CD14-positive monocyte (primary cell): ENCODE measurements around the gene RNF130. TPM values are rescaled to one million over a fixed set of nuclear protein-coding genes. Genes with fewer than 3 reads are reported as not detected.
"Not testable (repeated sequence)": the region's sequence is repeated elsewhere in the genome, so short reads cannot be mapped to it uniquely, and the experiment has no call there.

Experiments used
- DNase-seq, 3 donors: peaks; one replicate each; pipeline ENCODE4 v3.0.0-alpha.2; 2011 to 2022
- H2AFZ ChIP-seq: 2 replicates; pipeline ENCODE4 v1.6.0; 2012; ENCODE audit warnings: mild to moderate bottlenecking, low read depth, low read length, inconsistent platforms; ENCODE audit not compliant: insufficient read depth, poor library complexity, severe bottlenecking
- H3K27ac ChIP-seq, 2 donors: 1 replicate in 1 of 2; 2 replicates in 1 of 2; pipeline ENCODE4 v1.5.1; 2012 to 2013; ENCODE audit warnings: low read length in 2 of 2, control low read depth in 1 of 2, inconsistent platforms in 1 of 2, low read depth in 1 of 2, mild to moderate bottlenecking in 1 of 2
- H3K27me3 ChIP-seq, 2 donors: one replicate each; pipeline versions ENCODE4 v1.6.0 to v1.6.1; 2011 to 2013; ENCODE audit warnings: low read length in 2 of 2; ENCODE audit not compliant: control insufficient read depth in 2 of 2, insufficient read depth in 2 of 2
- H3K36me3 ChIP-seq, 2 donors: replicated peaks in 1 of 2; 1 replicate in 1 of 2; 2 replicates in 1 of 2; pipeline versions ENCODE4 v1.5.1 to v1.6.1; 2012 to 2013; ENCODE audit warnings: low read length in 2 of 2, control low read depth in 1 of 2, inconsistent platforms in 1 of 2, mild to moderate bottlenecking in 1 of 2; ENCODE audit not compliant: insufficient read depth in 2 of 2, control insufficient read depth in 1 of 2
- H3K4me1 ChIP-seq, 2 donors: 1 replicate in 1 of 2; 2 replicates in 1 of 2; pipeline versions ENCODE4 v1.5.1 to v1.6.1; 2012 to 2013; ENCODE audit warnings: low read length in 2 of 2, control low read depth in 1 of 2, inconsistent platforms in 1 of 2, mild to moderate bottlenecking in 1 of 2, moderate library complexity in 1 of 2; ENCODE audit not compliant: insufficient read depth in 2 of 2, control insufficient read depth in 1 of 2
- H3K4me2 ChIP-seq: replicated peaks from 2 replicates; pipeline ENCODE3; 2012; ENCODE audit warnings: low read length, moderate library complexity, mild to moderate bottlenecking; ENCODE audit not compliant: poor library complexity, severe bottlenecking; ENCODE audit errors: extremely low read depth
- H3K4me3 ChIP-seq, 3 experiments: fragments of 200-600 bp in 1 of 3; sonication (generic) in 1 of 3; replicated peaks in 1 of 3; 1 replicate in 2 of 3; 2 replicates in 1 of 3; pipeline ENCODE4 v1.5.1; 2011 to 2013; ENCODE audit warnings: low read length in 3 of 3, mild to moderate bottlenecking in 3 of 3, control low read depth in 2 of 3, low read depth in 2 of 3, inconsistent platforms in 1 of 3, moderate library complexity in 1 of 3
- H3K79me2 ChIP-seq: 2 replicates; pipeline ENCODE4 v1.6.0; 2012; ENCODE audit warnings: mild to moderate bottlenecking, control low read depth, inconsistent platforms, low read length, moderate library complexity; ENCODE audit not compliant: insufficient read depth
- H3K9ac ChIP-seq: 2 replicates; pipeline ENCODE4 v1.6.0; 2017; ENCODE audit warnings: low read length, mild to moderate bottlenecking; ENCODE audit not compliant: insufficient read depth, poor library complexity, severe bottlenecking
- H3K9me3 ChIP-seq, 2 donors: replicated peaks in 1 of 2; 1 replicate in 1 of 2; 2 replicates in 1 of 2; pipeline versions ENCODE4 v1.5.1 to v1.6.1; 2012 to 2013; ENCODE audit warnings: low read length in 2 of 2, control low read depth in 1 of 2; ENCODE audit not compliant: control insufficient read depth in 1 of 2, insufficient read depth in 1 of 2
- H4K20me1 ChIP-seq: 2 replicates; pipeline ENCODE4 v1.6.0; 2012; ENCODE audit warnings: mild to moderate bottlenecking, low read length, control low read depth, moderate library complexity; ENCODE audit not compliant: insufficient read depth
- H3K27ac Mint-ChIP-seq, 7 donors: one replicate each; pipeline ENCODE4 v1.8.0; 2020; ENCODE audit warnings: mild to moderate bottlenecking in 7 of 7, mixed read lengths in 7 of 7, moderate library complexity in 6 of 7, inconsistent platforms in 2 of 7
- H3K27me3 Mint-ChIP-seq, 3 donors: one replicate each; pipeline ENCODE4 v1.8.0; 2021 to 2022; ENCODE audit warnings: low read depth in 3 of 3, mild to moderate bottlenecking in 3 of 3, mixed read lengths in 3 of 3, moderate library complexity in 3 of 3, inconsistent platforms in 1 of 3
- H3K36me3 Mint-ChIP-seq, 2 donors: one replicate each; pipeline ENCODE4 v1.8.0; 2020; ENCODE audit warnings: mixed read lengths in 2 of 2, inconsistent platforms in 1 of 2, mild to moderate bottlenecking in 1 of 2
- H3K4me1 Mint-ChIP-seq: one replicate; pipeline ENCODE4 v1.8.0; 2020; ENCODE audit warnings: mild to moderate bottlenecking, mixed read lengths
- H3K4me3 Mint-ChIP-seq, 2 donors: one replicate each; pipeline ENCODE4 v1.8.0; 2020; ENCODE audit warnings: mild to moderate bottlenecking in 2 of 2, mixed read lengths in 2 of 2, moderate library complexity in 1 of 2
- H3K9me3 Mint-ChIP-seq, 7 donors: one replicate each; pipeline ENCODE4 v1.8.0; 2020 to 2022; ENCODE audit warnings: mixed read lengths in 7 of 7, mild to moderate bottlenecking in 6 of 7, moderate library complexity in 6 of 7, inconsistent platforms in 2 of 7
- WGBS: methylation state at CpG from one replicate; pipeline ENCODE4 v1.1.5; 2013; ENCODE audit warnings: missing lambda C conversion rate; ENCODE audit not compliant: insufficient coverage; 5-methylcytosine and 5-hydroxymethylcytosine counted together
- intact Hi-C, 2 donors: fragments of 100-400 bp; cut with micrococcal nuclease; formaldehyde crosslinking; loops; one replicate each; pipeline versions ENCODE4 v1.15.0 to v1.15.1; 2023
- polyA plus RNA-seq, 3 donors: library from polyadenylated mRNA; depleted of rRNA in 1 of 3; unstranded in 2 of 3; stranded (reverse) in 1 of 3; fragments of 300-500 nt in 2 of 3; fragments of >200 nt in 1 of 3; fragmentation: Illumina TruSeq in 2 of 3; gene quantifications; 1 replicate in 2 of 3; 2 replicates in 1 of 3; pipeline ENCODE4 v1.2.3, GENCODE V29; 2012 to 2021
- TF ChIP-seq, protein P1 (sequence below): fragments of 200-600 bp; IDR thresholded peaks from one replicate; pipeline ENCODE4 v1.8.0; 2022; ENCODE audit warnings: antibody characterized with exemption, mild to moderate bottlenecking

Gene RNF130
- polyA plus RNA-seq, 3 donors, result 294 to 439 (median 376) TPM

DNA sequence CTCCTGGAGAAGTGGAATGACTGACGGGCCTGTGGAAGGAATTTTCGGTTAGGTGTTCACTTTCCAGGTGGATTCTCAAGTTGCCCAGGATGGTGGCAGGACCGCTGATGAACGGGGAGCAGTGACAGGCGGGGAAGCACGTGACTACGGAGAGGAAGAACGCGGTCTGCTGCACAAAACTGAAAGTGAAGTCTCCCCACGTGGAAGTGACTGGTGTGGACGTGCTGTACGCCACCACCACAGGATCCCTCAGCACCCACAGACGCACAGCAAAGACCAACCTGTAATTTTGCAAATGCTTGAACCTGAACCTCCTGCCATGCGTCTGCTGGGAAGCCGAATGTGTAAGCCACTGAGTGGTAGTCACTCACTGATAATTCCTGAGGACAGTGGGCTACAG lies 51.4 kb downstream of the RNF130 start:
- Histone ChIP-seq H4K20me1 (peaks cover 100% of the 10 kb centered on the region), H3K27ac (peak overlapping the region in 1 of 2 donors; percentile 69), H3K9ac (no peak overlapping the region), H3K4me3 (no peak overlapping the region), H3K4me1 (peaks cover 16 to 19% of the 10 kb centered on the region in 2 donors), H3K4me2 (no peak overlapping the region), H3K36me3 (peaks cover 25 to 86% of the 10 kb centered on the region in 2 donors), H3K9me3 (no peaks in the 10 kb centered on the region), H2AFZ (no peak overlapping the region), H3K27me3 (no peaks in the 10 kb centered on the region), H3K79me2 (peaks cover 99% of the 10 kb centered on the region)
- TF ChIP-seq, protein P1, sequence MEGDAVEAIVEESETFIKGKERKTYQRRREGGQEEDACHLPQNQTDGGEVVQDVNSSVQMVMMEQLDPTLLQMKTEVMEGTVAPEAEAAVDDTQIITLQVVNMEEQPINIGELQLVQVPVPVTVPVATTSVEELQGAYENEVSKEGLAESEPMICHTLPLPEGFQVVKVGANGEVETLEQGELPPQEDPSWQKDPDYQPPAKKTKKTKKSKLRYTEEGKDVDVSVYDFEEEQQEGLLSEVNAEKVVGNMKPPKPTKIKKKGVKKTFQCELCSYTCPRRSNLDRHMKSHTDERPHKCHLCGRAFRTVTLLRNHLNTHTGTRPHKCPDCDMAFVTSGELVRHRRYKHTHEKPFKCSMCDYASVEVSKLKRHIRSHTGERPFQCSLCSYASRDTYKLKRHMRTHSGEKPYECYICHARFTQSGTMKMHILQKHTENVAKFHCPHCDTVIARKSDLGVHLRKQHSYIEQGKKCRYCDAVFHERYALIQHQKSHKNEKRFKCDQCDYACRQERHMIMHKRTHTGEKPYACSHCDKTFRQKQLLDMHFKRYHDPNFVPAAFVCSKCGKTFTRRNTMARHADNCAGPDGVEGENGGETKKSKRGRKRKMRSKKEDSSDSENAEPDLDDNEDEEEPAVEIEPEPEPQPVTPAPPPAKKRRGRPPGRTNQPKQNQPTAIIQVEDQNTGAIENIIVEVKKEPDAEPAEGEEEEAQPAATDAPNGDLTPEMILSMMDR, result no peak
- H3K4me3 Mint-ChIP-seq, result no peak overlapping the region
- WGBS, result 96% methylated on average over 12 of the region's 15 CpGs
- peaks cover 57 to 77% of the 10 kb centered on the region in 2 donors for H3K36me3 Mint-ChIP-seq
- peaks cover 20% of the 10 kb centered on the region for H3K4me1 Mint-ChIP-seq
- no peak for DNase-seq
- intact Hi-C loops, result loop anchor here in 1 of 2 donors (5.0 kb wide), 1 partner anchor 52 kb away; the partner anchor contains the start of gene RNF130
- peak overlapping the region in 3 of 7 donors; percentile 35 to 64 (median 63) for H3K27ac Mint-ChIP-seq
- H3K9me3 Mint-ChIP-seq, result peaks cover 0 to 7% (median 3%) of the 10 kb centered on the region in 7 donors
- H3K27me3 Mint-ChIP-seq, result peaks cover 0 to 3% (median 0%) of the 10 kb centered on the region in 3 donors

DNA sequence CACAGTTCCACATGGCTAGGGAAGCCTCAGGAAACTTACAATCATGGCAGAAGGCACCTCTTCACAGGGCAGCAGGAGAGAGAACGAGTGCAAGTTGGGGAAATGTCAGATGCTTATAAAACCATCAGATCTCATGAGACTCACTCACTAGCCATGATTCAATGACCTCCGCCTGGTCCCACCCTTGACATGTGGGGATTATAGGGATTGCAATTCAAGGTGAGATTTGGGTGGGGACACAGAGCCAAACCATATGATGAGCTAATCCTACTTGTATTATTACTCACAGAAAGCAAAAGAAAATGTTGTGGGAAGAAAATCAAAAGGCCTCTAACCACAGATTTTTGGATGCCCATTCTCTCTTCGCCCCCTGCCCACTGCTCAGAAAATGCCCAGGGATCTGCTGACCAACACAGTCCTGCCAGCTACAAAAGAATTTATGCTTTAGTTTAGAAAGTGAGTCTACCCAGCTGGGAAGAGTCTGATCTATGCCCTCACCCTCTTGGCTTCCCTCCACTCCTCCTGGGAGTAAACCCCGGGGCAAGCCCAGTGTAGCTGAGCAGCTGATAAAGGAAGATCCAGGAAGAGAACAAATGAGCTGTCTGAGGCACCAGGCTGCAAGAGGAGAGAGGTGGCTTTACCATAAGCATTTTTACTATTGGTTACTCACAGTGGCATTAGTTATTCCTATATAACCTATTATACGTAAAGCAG lies 53.1 kb downstream of the RNF130 start:
- Histone ChIP-seq H2AFZ (no peak overlapping the region), H3K79me2 (peaks cover 99% of the 10 kb centered on the region), H3K4me3 (no peak overlapping the region), H3K27ac (peak overlapping the region in 1 of 2 donors; percentile 5), H3K27me3 (no peaks in the 10 kb centered on the region), H3K4me1 (peaks cover 0 to 2% of the 10 kb centered on the region in 2 donors), H3K9me3 (no peaks in the 10 kb centered on the region), H3K36me3 (peaks cover 29 to 93% of the 10 kb centered on the region in 2 donors), H3K9ac (no peak overlapping the region), H4K20me1 (peaks cover 100% of the 10 kb centered on the region), H3K4me2 (no peak overlapping the region)
- intact Hi-C loops, result no loop called here
- Mint-ChIP-seq H3K27me3 (peaks cover 0 to 3% (median 0%) of the 10 kb centered on the region in 3 donors), H3K4me3 (no peak overlapping the region), H3K36me3 (peaks cover 55 to 73% of the 10 kb centered on the region in 2 donors), H3K9me3 (peaks cover 0 to 7% (median 3%) of the 10 kb centered on the region in 7 donors), H3K27ac (peak overlapping the region in 6 of 7 donors; percentile 18 to 77 (median 58)), H3K4me1 (peaks cover 5% of the 10 kb centered on the region)
- WGBS, result no CpG with 5 or more reads among the region's 5 CpGs
- DNase-seq, result no peak
- TF ChIP-seq, protein P1, result no peak

DNA sequence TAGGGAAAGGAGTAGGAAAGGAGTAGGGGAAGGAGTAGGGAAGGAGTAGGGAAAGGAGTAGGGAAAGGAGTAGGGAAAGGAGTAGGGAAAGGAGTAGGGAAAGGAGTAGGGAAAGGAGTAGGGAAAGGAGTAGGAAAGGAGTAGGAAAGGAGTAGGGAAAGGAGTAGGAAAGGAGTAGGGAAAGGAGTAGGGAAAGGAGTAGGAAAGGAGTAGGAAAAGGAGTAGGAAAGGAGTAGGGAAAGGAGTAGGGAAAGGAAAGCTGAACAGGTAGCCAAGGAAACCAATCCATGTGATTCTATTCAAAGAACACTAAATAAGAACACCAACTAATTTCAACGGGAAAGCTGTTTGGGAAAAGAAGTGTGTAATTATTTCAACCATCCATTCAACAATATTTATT lies 56.0 kb downstream of the RNF130 start:
- peaks cover 53 to 95% of the 10 kb centered on the region in 2 donors for H3K36me3 ChIP-seq
- H3K4me3 Mint-ChIP-seq, intact Hi-C loops, H3K27me3 ChIP-seq, H3K4me1 ChIP-seq, H3K9me3 ChIP-seq, H3K27ac ChIP-seq, H3K4me1 Mint-ChIP-seq, H3K27me3 Mint-ChIP-seq, H3K9me3 Mint-ChIP-seq, H3K9ac ChIP-seq, H3K4me2 ChIP-seq, H2AFZ ChIP-seq, DNase-seq, H3K4me3 ChIP-seq: not testable (repeated sequence)
- peaks cover 99% of the 10 kb centered on the region for H4K20me1 ChIP-seq
- peaks cover 97% of the 10 kb centered on the region for H3K79me2 ChIP-seq
- WGBS, result no CpG with 5 or more reads among the region's 1 CpG
- H3K36me3 Mint-ChIP-seq, result peaks cover 60 to 76% of the 10 kb centered on the region in 2 donors
- H3K27ac Mint-ChIP-seq, result peak overlapping the region in 2 of 7 donors; percentile 26 to 82
